Epidermal melanocyte (primary cell): ENCODE data around the gene MAPKBP1.

ENCODE experiments used
- DNase-seq: peaks from one replicate; pipeline ENCODE4 v3.0.0; 2011; ENCODE audit warnings: low spot score; ENCODE audit not compliant: insufficient read length

Gene MAPKBP1

DNA sequence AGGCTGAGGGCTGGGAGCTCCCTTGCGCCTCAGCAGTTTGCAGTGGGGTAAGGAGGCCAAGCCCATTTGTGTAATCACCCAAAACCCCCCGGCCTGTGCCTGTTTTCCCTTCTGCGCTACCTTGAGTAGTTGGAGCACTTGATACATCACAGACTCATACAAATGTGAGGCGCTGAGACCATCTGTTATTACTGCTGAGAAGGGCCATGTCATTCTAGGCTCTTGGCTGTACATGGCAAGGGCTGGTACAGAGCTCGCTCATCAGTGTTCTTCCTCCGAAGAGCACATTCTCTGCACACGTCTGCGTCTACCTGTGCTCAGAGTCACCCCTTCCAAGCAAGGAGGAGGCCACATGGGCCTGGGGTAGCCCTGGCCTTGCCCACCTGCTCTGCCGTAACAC is 73.7 kb downstream of the MAPKBP1 start:
- DNase-seq, result no peak

DNA sequence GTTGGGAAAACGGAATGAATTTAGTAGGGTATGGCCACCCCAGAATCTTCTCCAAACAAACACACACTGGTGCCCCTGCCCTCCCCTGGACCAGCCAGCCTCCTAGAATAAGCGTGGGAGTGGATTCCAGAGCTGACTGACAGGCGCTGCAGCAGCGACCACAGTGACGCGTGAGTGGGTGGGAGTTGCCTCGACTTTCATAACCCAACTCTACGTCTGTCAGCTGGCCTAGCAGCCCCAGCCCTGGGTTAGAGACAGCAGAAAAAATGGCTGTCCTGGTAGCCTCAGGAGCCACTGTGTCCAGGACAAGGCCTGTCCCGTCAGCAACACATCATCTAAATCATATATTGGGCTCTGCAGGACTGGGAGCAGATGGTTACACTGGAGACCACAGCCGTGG is 74.3 kb downstream of the MAPKBP1 start:
- no peak for DNase-seq

DNA sequence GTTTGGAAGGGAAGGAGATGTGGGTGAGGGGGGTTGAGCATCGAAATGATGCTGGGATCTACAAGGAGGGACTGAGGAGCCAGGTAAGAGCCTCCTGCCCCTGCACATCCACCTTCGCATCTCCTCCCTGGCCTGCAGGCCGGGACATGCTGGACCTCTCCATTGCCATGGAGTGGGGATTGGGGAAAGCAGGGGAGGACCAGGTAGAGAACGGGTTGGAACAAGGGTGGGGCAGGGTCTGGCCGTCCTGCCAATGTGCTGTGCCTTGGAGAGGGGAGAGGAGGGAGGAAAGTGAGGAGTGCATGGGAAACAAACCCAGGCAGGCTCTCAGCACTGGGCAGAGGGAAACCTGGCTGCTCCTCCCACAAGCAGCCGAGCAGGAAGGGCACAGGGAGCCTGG is 74.9 kb downstream of the MAPKBP1 start:
- no peak for DNase-seq

DNA sequence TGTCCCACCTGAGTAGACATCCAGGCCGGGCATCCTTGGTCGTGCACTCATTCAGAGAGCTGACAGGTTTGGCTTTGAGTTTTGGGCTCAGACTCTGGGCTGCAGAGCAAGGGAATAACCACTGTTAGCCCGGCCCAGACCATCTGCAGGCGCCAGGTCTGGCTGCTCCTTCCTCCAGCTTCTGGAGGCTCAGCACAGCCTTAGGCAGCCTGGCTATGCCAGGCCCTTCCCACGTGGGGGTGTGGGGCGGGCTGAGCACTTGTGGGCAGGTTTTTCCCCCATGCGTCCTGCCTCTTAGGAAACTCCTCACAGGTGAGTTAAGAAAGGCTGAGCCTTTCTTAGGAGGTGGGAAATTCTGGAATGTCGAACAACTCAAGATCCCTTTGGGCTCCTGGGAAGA is 75.6 kb downstream of the MAPKBP1 start:
- no peak for DNase-seq

DNA sequence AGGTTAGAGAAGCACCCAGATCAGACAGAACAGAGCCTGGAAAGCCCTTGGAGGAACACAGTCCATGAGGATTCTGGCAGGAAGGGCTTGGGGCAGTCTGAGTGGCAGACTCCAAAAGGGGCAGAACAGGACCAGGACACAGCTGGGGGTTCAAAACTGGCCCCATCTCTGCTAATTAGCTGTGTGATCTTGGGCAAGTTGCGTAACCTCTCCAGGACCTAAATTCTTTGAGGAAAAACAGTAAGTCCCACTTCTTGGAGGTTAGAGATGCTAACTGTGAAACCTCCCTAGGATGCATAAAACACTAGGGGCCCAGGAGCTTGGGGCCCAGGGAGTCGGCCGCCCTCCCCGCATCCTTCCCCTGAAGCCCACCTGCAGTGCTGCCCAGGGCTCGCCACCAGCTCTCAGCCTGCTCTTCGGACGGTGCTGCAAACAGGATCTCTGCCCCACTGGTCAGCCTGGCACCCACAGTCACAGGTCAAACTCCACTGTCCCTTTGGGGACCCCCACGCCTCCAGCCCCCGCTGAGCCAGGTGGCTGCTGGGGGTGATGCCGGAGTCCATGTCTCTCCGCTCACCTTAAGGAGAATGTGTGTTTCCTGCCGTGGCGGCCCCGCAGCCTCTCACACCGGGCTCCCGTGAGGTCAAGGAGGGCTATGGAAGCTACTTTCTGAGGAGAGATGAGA is 76.3 kb downstream of the MAPKBP1 start:
- no peak for DNase-seq

DNA sequence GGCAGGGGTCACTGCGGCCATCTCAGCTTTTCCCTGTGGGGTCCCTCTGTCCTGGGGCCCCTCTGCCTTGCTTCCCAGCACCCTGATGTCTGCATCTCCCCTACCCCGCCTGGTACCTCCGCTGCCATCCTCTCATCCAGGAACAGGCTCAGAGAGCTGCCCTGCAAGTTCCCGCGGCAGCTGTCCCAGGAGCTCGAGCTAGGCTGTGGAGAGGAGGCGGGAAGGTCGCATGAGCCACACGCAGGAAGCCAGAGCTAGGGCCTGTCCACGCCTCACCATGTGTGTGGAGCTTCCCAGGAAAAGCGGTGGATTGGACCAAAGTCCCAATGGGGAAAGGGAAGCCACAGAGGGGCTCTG is 76.9 kb downstream of the MAPKBP1 start:
- DNase-seq, result no peak

DNA sequence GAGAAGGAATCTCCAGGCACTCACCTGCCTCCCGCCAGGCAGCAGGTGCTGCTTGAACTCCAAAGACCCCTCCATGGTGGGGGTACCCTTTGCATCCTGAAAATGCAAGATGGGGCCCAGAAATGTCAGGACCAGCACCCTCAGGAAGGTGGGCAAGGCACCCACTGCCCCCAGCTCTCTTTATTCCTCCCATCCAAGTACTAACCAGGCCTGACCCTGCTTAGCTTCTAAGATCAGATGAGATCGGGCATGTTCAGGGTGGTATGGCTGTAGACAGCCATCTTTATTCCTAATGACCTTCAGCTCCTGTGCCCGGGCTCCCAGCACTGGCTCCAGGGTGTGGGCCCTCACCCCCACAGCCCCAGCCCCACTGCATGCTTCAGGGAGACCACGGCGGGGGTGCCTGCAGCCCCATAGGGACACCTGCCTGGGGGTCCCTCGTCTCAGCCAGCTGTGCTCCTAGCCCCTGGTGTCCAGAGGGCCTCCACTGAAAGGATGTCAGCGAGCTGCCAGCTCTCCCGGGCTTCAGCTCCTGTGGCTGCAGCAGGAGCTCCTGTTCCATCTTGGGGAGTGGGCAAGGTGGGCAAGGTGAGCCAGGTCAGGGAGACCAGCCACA is 77.6 kb downstream of the MAPKBP1 start:
- DNase-seq, result no peak

DNA sequence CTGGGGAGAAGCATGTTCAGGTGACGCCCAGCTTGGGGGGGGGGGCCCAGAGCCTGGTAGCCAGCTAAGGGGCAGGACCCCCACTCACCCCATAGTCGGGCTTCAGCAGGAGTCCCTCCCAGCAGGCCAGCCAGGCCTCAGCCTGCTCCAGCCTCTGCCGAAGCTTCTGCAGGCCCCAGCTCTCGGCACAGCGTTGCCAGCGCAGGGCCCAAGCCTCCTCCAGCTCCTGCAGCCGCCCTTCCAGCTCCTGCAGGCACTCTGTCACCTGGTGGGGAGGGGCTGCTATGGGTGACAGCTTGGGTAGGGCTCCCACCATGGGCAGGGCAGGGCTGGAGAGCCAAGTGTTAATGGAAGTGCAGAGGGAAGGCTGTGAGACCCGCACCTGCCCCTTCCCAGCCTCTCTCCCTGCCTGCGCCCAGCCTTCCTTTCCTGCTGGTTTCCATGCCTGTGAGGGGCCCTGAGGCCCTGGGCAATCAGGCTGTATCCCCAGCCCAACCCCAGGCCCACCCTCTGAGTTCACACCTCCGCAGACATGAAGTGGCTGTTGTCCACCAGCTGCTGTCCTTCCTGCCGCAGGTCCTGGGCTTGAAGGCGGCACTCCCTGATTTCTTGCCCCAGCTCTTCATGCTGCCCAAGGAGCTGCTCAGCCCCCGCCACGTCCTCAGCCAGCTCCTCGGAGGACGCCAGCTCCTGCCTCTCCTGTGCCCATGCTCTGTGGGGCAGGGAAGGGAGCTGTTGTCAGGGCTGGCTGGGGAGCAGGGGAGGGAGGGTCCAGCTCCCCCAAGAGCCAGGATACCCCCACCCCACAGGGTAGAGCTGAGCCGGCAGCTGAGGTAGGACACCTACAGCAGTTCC is 78.7 kb downstream of the MAPKBP1 start:
- no peak for DNase-seq

DNA sequence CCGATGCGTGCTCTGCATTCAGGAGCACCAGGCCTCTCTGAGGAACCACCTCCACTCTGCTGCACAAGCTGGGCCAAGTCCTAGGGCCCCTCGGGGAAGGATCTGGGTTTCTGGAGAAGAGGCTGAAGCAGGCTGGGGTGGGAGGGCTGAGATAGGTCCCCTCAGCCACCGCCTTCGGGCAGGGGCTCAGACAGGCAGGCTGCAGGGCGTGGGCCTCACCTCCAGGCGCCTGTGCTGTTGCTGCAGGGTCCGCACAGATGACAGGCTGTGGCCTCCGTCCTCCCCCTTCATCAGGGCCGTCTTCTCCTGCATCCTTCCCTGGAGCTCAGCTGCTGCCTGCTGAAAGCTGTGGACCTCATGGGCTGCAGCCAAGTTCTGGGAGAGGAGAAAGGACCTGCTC is 79.5 kb downstream of the MAPKBP1 start:
- no peak for DNase-seq

DNA sequence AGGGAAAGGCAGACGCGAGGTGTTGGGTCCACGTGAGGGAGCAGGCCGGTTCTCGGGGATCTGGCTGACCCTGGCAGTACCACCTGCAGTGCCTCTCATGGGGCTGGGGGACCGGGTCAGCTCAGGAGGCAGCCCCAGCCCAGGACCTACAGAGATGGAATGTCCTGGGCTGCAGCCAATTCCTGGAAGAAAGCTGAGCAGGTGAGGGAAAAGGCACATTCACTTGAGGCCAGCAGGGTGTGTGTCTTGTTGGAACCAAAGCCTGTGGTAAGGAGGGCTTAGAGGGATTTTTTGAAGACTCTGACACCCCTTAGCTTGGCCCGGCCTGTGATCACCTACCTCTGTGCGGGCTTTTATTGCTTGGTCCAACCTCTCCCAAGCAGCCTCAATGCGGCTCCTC is 80.2 kb downstream of the MAPKBP1 start:
- no peak for DNase-seq

DNA sequence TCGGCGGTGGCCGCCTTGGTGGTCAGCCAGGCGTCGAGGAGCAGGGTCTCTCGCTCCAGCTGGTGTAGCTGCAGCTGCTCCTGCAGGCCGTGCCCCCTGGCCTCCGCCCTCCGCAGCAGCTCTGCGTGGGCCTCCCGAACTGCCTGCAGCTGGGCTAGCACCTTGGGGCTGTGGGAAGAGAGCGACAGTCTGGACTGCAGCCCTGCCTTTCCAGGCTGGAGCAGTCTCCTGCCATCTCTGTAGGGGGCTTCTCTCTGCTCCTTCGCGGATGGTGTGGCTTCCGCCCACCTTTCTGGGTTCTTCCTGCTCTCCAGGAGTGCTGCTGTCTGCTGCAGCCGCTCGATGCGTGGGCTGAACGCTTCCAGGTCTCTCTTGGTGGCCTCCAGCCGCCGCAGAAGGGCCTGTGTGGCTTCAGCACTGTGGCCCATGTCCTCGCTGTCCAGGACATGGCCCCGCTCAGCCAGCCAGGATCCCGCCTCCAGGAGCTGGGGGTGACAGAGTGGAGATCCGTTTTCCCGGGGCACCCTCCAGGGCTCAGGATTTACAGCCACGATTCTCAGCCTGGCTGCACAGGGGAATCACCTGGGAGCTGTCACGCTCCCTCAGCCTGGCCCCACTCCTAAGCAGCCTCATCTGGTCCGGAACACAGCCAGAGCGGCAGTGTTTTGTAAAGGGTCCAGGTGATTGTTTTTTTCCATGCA is 81.1 kb downstream of the MAPKBP1 start:
- DNase-seq, result no peak

DNA sequence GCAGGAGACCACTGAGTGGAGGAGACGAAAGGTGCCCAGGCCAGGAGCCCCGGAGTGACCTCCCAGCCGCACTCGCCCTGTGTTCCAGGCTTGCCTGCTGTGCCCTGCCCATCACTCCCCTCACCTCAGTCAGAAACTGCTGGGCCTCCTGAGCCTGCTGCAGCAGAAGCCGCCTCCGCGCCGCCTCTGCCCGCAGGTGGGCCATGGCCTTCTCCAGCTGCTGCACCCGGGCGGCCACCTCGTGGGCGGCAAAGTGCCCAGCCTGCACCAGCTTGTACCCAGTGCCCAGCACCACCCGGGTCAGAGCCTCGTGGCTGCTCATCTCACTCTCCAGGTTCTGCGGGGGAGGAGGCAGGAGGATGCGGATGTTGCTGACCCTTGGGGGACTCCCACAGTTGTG is 82.0 kb downstream of the MAPKBP1 start:
- DNase-seq, result no peak

DNA sequence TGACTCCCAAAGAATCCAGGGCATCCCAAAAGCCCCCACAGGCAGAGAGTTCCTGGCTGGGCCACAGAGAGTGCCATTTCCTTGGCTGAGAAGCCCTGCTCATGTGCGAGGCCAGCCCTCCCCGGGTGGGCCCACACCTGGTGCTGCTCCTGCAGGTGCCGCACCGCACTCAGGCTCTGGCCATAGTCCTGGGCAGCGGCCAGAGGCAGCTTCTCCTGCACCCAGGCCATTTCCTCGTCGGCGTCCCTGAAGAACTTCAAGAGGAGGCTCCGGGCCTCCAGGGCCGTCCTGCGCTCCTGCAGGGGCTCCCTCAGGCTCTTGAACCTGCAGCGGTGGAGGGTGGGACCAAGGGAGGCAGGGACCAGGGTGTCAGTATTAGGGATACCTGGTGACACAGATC is 82.4 kb downstream of the MAPKBP1 start:
- no peak for DNase-seq

DNA sequence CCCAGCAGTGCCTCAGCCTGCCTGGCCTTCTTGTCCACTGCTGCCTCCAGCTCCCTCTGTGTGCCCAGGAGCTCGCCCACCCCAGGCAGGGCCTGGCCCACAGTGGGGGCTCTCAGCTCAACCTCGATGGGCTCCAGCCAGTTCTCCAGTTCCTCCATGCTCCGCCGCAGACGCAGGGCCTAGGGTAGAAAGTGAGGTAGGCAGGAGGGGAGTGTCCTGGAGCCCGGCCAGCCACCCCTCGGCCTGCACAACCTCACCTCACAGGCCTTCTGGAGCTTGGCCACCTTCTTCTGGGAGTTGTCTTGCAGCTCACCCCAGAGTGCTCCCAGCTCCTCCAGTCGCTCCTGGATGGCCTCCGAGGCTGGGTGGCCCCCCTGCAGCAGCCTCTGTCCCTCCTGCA is 83.0 kb downstream of the MAPKBP1 start:
- no peak for DNase-seq

DNA sequence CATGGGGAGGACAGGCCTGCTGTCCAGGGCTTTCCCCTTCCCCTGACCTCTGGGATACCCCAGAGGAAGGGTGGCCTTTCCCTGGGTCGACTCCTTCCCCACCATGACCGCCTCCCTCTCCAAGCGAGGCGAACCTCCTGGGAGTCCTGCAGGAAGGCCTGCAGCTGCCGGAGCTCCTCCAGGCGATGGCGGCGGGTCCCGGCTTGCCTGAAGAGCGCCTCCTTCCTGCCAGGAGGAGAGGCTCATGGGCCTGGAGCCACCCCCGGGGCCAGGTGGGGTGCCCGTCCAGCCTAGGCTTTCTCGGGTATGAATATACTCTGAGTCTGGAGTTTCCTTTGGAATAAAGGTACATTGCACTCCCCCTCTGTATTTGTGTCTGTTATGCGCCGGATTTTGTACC is 84.5 kb downstream of the MAPKBP1 start:
- no peak for DNase-seq

DNA sequence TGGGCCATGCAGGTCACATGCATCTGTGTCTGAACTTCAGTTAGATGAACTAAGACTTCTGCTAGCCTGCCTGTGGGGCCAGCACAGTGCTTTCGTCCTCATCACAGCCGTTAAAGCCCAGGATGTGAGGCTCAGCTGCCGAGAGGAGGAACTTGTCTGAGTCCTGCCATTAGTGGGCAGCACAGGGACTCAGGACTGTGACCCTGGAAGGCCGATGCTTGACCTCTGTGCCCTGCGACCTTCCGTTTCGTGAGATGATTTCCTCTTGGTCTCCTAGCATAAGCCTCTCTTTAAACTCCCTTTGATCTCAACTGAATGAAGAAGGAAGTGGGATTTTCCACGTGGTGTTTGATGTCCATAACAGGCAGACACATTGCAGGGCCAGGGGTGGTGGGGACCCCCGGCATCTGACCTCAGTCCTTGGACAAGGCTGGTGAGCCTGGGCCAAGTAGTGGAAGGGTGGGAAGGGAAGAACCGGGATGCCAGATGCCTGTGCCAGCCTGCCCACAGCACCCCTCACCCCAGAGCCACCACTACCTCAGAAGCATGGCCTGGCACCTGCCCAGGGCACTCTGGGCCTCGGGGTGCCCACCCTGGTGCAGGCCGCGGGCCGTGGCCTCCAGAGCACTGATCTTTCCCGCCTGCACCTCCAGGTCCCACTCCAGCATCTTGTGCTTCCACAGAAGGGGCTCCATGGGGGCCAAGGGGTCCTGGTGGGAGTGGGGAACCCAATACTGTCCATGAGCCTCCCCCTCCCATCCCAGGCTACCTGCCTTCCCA is 86.0 kb downstream of the MAPKBP1 start:
- DNase-seq, result no peak

DNA sequence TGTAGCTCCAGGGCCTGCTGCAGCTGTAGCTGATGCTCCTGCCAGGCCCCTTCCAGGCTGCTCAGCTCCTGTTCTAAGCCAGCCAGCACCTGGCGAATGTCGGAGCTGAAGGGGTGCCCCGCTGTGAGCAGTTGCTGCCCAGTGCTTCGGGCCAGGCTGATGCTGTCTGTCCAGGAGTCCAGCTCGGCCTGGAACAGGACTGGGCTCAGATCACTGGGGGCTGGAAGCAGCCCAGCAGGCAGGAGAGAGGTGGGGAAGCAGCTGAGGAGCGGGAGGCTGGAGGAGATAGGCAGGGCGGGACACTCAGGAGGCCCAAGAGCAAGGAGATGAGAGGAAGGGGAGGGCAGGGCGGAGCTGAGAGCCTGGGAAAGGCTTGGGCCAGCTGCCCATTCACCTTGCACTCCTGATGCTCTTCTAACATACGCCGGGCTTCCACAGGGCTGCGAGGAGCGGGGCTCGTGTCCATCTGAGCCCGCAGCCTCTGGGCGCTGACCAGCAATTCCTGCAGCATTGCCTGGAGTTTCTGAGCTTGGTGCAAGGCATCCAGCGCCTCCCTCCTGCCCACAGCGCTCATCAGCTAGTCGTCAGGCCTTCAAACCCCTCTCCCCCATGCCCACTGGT is 87.6 kb downstream of the MAPKBP1 start:
- DNase-seq, result no peak

DNA sequence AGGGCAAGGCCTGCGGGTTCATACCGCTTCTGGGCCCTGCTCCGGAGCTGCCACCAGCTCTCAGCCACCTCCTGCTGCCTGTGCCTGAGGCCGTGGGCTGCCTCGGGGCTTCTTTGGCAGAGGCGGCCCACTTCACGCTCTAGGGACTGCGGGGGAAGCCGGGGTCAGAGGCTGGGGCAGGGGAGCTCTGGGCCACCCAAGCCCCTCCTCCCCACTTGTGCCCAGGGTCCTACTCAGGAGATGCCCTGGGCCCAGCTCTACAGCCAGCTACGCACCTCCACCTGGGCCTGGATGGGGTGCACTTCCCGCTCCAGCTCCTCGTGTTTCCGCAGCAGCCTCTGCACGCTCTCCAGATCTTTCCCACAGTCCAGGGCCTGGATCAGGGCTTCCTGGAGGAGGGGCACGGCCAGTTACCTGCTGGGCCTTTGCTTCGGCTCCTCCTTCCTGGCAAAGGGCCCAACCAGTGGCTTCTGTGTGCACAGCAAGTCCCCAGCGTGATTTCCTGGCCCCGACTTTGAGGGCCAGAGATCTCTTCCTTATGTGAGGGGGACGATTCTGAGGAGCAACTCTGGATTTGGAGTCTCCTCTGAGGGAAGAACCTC is 88.3 kb downstream of the MAPKBP1 start:
- DNase-seq, result no peak

DNA sequence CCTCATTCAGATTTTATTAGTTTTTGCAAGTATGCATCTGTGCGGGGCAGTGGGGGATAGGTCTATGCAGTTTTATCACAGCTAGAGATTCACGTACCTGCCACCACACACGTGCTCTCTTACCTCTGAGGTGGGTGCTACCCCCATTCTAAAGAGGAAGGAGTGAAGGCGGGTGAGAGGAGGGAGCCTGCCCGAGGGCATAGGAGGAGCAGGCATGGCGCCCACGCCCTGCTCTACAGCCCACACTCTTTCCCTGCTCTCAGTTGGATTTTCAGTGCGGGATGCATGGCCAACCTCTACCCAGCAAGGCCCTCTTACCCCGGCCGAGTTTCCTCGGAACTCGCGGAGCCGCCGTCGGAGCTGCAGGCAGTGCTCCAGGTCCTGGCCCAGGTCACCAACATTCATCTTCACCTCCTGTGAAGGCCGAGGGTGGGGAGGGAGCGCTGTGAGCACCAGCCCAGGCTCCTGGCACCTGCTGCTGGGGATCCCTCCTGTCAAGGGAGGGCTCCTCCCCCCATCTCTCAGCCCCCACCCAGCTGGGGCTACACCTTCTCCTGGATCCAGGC is 91.3 kb downstream of the MAPKBP1 start:
- DNase-seq, result no peak

DNA sequence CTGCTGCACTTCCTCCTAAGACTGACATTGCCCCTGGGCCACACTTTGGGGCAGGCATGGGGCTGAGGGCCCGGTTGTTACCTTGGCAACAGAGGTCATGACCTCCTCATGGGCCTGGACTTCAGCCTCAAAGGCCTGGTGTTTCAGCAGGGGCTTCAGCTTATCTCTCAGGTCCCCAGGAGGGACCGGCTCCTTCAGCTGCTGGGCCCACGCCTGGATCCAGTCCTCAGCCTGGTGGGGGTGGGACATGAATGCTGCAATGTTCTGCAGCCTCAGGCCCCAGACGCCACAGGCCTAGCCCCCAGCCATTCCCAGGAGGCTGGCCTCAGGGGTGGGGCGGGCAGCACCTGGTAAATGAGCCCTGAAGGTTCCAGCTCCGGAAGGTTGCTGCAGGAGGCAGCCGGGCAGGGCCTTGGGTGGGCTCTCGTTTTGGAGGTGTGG is 92.0 kb downstream of the MAPKBP1 start:
- DNase-seq, result no peak
